HG02970 (cell line): ENCODE results near the gene CFL2.
"Not testable (repeated sequence)": the region's sequence is repeated elsewhere in the genome, so short reads cannot be mapped to it uniquely, and the experiment has no call there.

Source experiments
- ATAC-seq: cut with Tn5 transposase; IDR thresholded peaks from one replicate; pipeline ENCODE4 v1.9.1; 2021; ENCODE audit warnings: mild to moderate bottlenecking, moderate library complexity, moderate number of reproducible peaks; ENCODE audit not compliant: unreplicated experiment, low FRiP score

The CFL2 gene

GRCh38 chr14:34711796-34712712 lies 2.3 kb downstream of the CFL2 start:
- no peak for ATAC-seq

DNA sequence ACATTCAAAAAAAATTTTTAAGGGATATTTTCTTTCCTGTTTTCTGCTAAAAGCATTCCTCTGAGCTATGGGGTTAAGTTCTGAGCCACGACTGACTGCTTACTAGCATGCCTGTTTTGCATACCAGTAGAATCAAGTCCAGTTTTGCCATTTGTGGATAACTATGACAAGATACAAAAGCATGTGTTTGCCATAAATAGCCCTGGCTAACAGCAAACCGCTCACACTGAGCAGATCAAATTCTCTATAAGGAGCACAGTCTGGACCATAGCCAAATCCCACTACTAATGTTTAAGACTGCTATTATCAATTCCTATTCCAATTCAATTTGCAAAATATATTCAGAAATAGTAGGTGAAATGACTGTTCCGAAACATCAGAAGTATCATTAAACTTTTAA lies 3.2 kb downstream of the CFL2 start:
- ATAC-seq, result no peak

- ATAC-seq, result no peak
These were observed 3.6 kb downstream of the CFL2 start for GRCh38 chr14:34710744-34711143.

DNA sequence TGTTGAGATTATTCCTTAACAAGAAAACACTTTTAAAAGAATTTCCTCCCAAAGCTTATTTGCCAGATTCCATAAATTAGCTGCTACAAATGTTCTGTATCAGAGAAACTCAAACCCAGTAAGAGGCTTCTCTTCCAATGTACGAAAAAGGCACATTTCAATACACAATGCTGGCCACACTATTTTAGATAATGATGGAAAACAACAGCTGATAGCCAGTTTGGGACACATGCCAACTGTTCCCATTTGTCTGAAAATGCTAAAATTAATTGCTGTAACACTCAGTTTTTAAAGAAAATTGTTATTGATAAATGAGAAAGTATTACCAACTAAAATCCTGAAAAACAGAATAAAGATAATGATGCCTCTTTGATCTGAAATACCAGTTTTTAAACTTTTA lies 4.4 kb downstream of the CFL2 start:
- no peak for ATAC-seq

GRCh38 chr14:34707722-34708121 lies 6.7 kb downstream of the CFL2 start:
- ATAC-seq, result no peak

DNA sequence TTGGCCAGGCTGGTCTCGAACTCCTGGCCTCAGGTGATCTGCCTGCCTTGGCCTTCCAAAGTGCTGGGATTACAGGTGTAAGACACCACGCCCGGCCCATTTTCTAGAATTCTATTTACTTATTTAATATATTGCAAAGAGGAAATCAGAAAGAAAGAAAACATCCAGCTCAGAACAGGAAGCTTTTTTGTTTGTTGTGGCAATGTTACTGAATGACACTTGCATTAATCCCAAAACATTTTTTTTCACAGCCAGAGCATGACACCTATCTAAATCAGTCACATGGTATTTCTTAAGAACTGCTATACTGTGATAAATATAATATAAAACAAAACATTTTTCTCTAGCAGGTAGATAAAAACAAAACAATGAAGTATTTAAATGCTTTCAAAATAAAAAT lies 12.6 kb downstream of the CFL2 start:
- ATAC-seq, result no peak

DNA sequence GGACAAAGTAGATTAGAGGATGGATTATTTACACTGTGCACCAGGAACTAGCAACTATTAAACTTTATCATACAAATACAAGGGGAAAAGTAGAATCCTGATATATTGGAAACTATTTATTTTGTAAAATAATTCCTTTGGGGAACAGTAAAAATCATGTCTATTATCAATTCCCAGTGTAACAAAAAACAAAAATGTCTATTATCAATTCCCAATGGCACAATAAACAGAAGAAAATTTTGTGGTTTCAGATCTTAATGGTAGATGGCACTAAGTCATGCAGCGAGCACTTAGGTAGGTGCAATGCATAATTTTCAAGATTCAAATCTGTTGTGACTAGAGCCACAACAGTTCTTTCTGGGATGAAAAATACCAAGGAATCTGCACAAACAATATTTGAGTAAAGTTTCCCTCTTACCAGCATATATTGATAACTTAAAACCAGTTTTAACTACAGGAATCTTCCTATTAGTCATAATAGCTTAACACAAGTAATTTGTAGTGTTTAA lies 13.7 kb downstream of the CFL2 start:
- no peak for ATAC-seq

DNA sequence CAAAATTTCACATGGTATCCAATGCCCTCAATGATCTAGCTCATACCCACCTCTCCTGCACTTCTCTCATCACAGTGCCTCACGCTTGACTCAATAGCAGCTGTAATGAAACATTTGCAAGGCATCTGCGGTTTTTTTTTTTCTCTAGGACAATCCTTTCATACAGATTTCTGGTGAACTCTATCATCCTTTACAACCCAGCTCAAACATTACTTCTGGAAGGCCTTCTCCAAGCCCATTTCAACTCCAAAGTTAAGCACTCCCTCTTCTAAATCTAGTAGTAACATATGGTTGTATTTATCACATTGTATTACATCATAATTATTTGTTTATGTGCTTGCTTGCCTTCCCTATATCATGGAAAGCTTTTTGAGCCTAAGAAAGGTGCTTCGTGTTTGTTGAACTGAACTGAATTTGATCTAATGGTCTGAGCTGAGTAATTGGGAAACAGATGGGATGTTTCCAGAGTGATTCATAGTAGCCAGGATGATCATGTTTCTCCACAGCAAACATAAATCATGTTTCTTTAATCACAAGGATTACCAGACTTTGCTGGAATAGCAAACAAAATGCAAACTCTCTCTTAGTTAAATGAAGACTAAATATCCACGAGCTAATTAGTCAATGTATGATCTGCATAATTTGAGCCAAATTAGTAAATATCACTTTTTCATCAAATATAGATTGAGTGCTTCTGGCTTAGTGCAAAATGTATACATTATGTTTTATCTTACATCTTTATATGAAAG lies 14.3 kb downstream of the CFL2 start:
- ATAC-seq, result no peak

- not testable (repeated sequence) for ATAC-seq
These were observed 20.2 kb downstream of the CFL2 start for GRCh38 chr14:34694216-34694615.

DNA sequence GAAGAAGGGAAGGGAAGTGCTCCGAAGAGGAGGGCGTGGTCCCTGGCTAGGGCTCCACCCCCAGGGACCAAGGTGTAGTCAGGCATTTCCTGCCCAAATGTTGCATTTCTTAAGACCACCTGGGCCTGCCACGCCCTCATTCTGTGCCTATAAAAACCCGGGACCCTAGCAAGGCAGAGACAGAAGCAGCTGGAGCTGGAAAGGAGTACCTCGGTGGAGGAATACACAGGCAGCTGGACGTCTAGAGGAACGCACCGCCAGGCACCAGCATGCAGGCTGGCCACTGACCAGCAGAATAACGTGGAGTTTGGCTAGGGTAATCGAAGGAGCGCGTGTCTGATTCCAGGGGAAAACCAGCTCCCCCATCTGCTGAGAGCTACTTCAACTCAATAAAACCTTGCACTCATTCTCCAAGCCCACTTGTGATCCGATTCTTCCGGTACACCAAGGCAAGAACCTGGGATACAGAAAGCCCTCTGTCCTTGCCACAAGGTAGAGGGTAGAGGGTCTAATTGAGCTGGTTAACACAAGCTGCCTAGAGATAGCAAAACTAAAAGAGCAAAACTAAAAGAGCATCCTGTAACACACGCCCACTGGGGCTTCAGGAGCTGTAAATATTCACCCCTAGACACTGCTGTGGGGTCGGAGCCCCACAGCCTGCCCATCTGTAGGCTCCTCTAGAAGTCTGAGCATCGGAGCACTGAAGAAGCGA lies 21.0 kb downstream of the CFL2 start:
- ATAC-seq, result no peak

DNA sequence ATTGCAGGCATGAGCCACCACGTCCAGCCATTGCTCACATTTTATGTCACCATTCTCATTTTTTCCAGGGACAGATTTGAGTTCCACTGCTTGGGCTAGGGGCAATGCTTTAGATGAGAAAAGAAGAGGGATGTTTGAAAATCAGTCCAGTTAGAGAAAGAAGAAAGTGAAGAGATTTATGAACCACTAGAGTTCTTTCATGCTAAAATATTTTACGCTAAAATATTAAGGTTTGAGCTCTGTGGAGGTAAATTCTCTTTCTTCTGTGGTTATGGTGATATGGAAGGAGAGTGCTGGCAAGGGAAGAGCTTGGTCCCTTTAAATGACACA lies 21.5 kb downstream of the CFL2 start:
- no peak for ATAC-seq

- no peak for ATAC-seq
These were observed 22.0 kb downstream of the CFL2 start for GRCh38 chr14:34692348-34692747.

GRCh38 chr14:34691206-34691605 lies 23.2 kb downstream of the CFL2 start:
- ATAC-seq, result no peak

GRCh38 chr14:34688470-34689206 lies 25.8 kb downstream of the CFL2 start:
- ATAC-seq, result no peak

DNA sequence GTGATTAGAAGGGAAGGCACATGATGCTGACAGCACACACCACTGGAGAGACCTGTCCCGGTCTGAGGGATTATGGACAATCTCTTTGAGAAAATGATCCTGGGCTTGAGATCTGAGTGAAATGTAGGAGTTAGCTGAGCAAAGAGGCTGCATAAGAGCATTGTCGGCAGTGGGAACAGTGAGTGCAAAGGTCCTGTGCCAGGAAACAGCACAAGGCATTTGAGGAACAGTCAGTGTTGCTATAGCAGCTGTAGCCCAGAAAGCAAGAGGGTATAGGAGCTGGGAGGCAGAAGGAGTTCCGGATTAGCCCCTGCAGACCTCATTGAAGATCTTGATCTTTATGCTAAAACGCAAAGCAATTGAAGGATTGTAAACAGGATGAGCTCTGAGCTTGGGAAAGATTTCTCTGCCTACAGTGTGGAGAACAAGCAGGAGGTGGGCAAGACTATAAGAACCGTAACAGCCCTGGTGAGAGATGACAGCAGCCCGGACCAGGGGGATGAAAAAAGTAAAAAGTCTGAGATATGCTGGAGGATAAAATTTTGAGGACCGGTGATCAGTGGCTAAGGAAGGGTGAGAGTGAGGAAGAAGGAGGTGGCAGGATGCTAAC lies 28.5 kb downstream of the CFL2 start:
- no peak for ATAC-seq

DNA sequence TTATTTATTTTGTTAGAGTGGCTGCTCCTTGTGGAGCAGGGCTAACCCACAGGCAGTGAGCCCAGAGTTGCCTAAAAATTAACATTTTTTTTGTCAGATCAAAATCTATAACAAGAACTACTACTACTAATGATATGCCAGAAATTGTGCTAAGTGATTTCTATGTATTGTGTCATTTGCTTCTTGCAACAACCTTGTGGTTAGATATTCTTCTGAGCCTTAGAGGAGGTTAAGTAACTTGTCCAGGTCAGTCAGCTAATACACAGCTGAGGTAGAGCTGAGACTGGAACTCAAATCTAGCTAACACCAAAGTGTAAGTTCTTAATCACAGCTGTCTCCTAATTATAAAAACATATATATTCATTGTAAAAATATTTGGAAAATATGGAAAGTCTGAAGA lies 29.8 kb downstream of the CFL2 start:
- no peak for ATAC-seq

- no peak for ATAC-seq
These were observed 31.5 kb downstream of the CFL2 start for GRCh38 chr14:34682787-34683321.

- no peak for ATAC-seq
These were observed 33.5 kb downstream of the CFL2 start for GRCh38 chr14:34680806-34681479.

GRCh38 chr14:34678735-34679134 lies 35.7 kb downstream of the CFL2 start:
- ATAC-seq, result no peak
